ENCODE results near the gene PLCXD1.

The PLCXD1 gene

GRCh38 chrX:340641-341423 lies 59.7 kb downstream of the PLCXD1 start:
- Histone ChIP-seq H3K4me1 (no peaks in the 10 kb centered on the region), H3K4me3 (no peak overlapping the region), H3K9me3 (peaks cover 48% of the 10 kb centered on the region), H3K27me3 (no peaks in the 10 kb centered on the region), H3K27ac (no peak overlapping the region), H4K20me1 (peaks cover 10% of the 10 kb centered on the region; the same call in 1 of the 2 replicates), H3K36me3 (peaks cover 69% of the 10 kb centered on the region), H3K4me2 (no peak overlapping the region), H3K9ac (no peak overlapping the region)
- no peak for TF ChIP-seq Cebpa-rat (IDR thresholded peaks at IDR 0.05)

GRCh38 chrX:341541-342101 lies 60.4 kb downstream of the PLCXD1 start:
- H3K27ac ChIP-seq = no peak overlapping the region
- no peak overlapping the region for H3K4me2 ChIP-seq
- TF ChIP-seq Cebpa-rat (IDR thresholded peaks at IDR 0.05) = no peak
- peaks cover 68% of the 10 kb centered on the region for H3K36me3 ChIP-seq
- H3K4me3 ChIP-seq = no peak overlapping the region
- no peaks in the 10 kb centered on the region for H3K4me1 ChIP-seq
- 0 out of 2 replicates have a peak, but pooled peaks cover 2% of the 10 kb centered on the region for H4K20me1 ChIP-seq
- peaks cover 54% of the 10 kb centered on the region for H3K9me3 ChIP-seq
- no peak overlapping the region for H3K9ac ChIP-seq
- H3K27me3 ChIP-seq = no peaks in the 10 kb centered on the region

- Histone ChIP-seq H3K9ac (no peak overlapping the region), H3K36me3 (peaks cover 70% of the 10 kb centered on the region), H3K27ac (no peak overlapping the region), H4K20me1 (peaks cover 18% of the 10 kb centered on the region; the same call in 1 of the 2 replicates), H3K4me3 (peak overlapping the region; percentile 42; the same call in 1 of the 2 replicates), H3K27me3 (no peaks in the 10 kb centered on the region), H3K4me2 (no peak overlapping the region), H3K9me3 (peaks cover 64% of the 10 kb centered on the region), H3K4me1 (no peaks in the 10 kb centered on the region)
- TF ChIP-seq Cebpa-rat (IDR thresholded peaks at IDR 0.05) = no peak
Observed at GRCh38 chrX:344371-344901, 63.3 kb downstream of the PLCXD1 start.

GRCh38 chrX:345020-345925 lies 64.1 kb downstream of the PLCXD1 start:
- Histone ChIP-seq H3K4me3 (peak overlapping the region; percentile 28; the same call in 1 of the 2 replicates), H3K27ac (no peak overlapping the region), H4K20me1 (peaks cover 27% of the 10 kb centered on the region; the same call in 1 of the 2 replicates), H3K4me2 (no peak overlapping the region), H3K9ac (no peak overlapping the region), H3K36me3 (peaks cover 79% of the 10 kb centered on the region), H3K4me1 (peaks cover under 1% of the 10 kb centered on the region; the same call in 1 of the 2 replicates), H3K9me3 (peaks cover 64% of the 10 kb centered on the region), H3K27me3 (no peaks in the 10 kb centered on the region)
- TF ChIP-seq Cebpa-rat (IDR thresholded peaks at IDR 0.05) = no peak

- no peaks in the 10 kb centered on the region for H3K27me3 ChIP-seq
- TF ChIP-seq Cebpa-rat (IDR thresholded peaks at IDR 0.05) = no peak
Observed at GRCh38 chrX:346034-346813, 65.0 kb downstream of the PLCXD1 start.

GRCh38 chrX:347351-348117 lies 66.4 kb downstream of the PLCXD1 start:
- no peak overlapping the region for H3K4me2 ChIP-seq
- H3K27me3 ChIP-seq = no peaks in the 10 kb centered on the region
- peaks cover 10% of the 10 kb centered on the region for H3K4me1 ChIP-seq
- no peak overlapping the region for H3K9ac ChIP-seq
- peaks cover 49% of the 10 kb centered on the region; the same call in 1 of the 2 replicates for H4K20me1 ChIP-seq
- H3K36me3 ChIP-seq = peaks cover 81% of the 10 kb centered on the region
- no peak for TF ChIP-seq Cebpa-rat (IDR thresholded peaks at IDR 0.05)
- H3K4me3 ChIP-seq = no peak overlapping the region
- H3K9me3 ChIP-seq = peaks cover 46% of the 10 kb centered on the region
- no peak overlapping the region for H3K27ac ChIP-seq

More at GRCh38 chrX:346034-346813, 65.0 kb downstream of the PLCXD1 start:
- Histone ChIP-seq H3K36me3 (peaks cover 80% of the 10 kb centered on the region), H3K4me3 (no peak overlapping the region), H3K9ac (no peak overlapping the region), H3K4me2 (no peak overlapping the region), H3K27ac (no peak overlapping the region), H3K4me1 (peaks cover 10% of the 10 kb centered on the region), H4K20me1 (peaks cover 36% of the 10 kb centered on the region; the same call in 1 of the 2 replicates), H3K9me3 (peaks cover 56% of the 10 kb centered on the region)

- peaks cover 44% of the 10 kb centered on the region for H3K9me3 ChIP-seq
- no peak overlapping the region for H3K4me3 ChIP-seq
- H3K9ac ChIP-seq = no peak overlapping the region
- TF ChIP-seq Cebpa-rat (IDR thresholded peaks at IDR 0.05) = no peak
- no peak overlapping the region for H3K27ac ChIP-seq
- no peak overlapping the region for H3K4me2 ChIP-seq
- H4K20me1 ChIP-seq = peaks cover 60% of the 10 kb centered on the region; the same call in 1 of the 2 replicates
- H3K4me1 ChIP-seq = peaks cover 10% of the 10 kb centered on the region
- H3K36me3 ChIP-seq = peaks cover 92% of the 10 kb centered on the region
- no peaks in the 10 kb centered on the region for H3K27me3 ChIP-seq
Observed at GRCh38 chrX:348461-349117, 67.4 kb downstream of the PLCXD1 start.

- H3K27ac ChIP-seq = no peak overlapping the region
- no peaks in the 10 kb centered on the region for H3K27me3 ChIP-seq
- H3K9me3 ChIP-seq = peaks cover 38% of the 10 kb centered on the region
- peaks cover 14% of the 10 kb centered on the region for H3K4me1 ChIP-seq
- no peak overlapping the region for H3K4me3 ChIP-seq
- peaks cover 66% of the 10 kb centered on the region; the same call in 1 of the 2 replicates for H4K20me1 ChIP-seq
- no peak overlapping the region for H3K4me2 ChIP-seq
- H3K9ac ChIP-seq = no peak overlapping the region
- H3K36me3 ChIP-seq = peaks cover 94% of the 10 kb centered on the region
- TF ChIP-seq Cebpa-rat (IDR thresholded peaks at IDR 0.05) = no peak
Observed at GRCh38 chrX:349196-349595, 68.0 kb downstream of the PLCXD1 start.
